HepG2 (cell line): Measurements from ENCODE around the gene SLC16A13.

Experiments used
- ATF7 ChIP-seq, 2 experiments: fragments of 450-650 bp in 1 of 2; sonication (generic) in 1 of 2; formaldehyde crosslinking in 1 of 2; IDR thresholded peaks; 2 replicates each; pipeline versions ENCODE4 v1.4.0 to v1.6.1; 2016 to 2020; ENCODE audit warnings: antibody characterized with exemption in 1 of 2, mild to moderate bottlenecking in 1 of 2, missing genetic modification reagents in 1 of 2
- ZKSCAN1 ChIP-seq: fragments of 150-350 bp; IDR thresholded peaks from 2 replicates; pipeline ENCODE4 v1.6.1; 2014; ENCODE audit warnings: low read length

GRCh38 chr17:7016886-7017826, 18.7 kb upstream of the SLC16A13 start:
- TF ChIP-seq ATF7 (IDR thresholded peaks at IDR 0.05) (no peak), ATF7 (CRISPR knock-in tag; IDR thresholded peaks at IDR 0.05) (no peak), ZKSCAN1 (no peak)
